CD4-positive, alpha-beta T cell treated with Interleukin-4 for 1 hour (primary cell): Measurements from ENCODE around the gene FKRP.
"Not testable (repeated sequence)": the region's sequence is repeated elsewhere in the genome, so short reads cannot be mapped to it uniquely, and the experiment has no call there.

Source experiments
- DNase-seq, 2 donors: peaks; one replicate each; pipeline ENCODE4 v3.0.0-alpha.2; 2020 to 2022

FKRP gene

DNA sequence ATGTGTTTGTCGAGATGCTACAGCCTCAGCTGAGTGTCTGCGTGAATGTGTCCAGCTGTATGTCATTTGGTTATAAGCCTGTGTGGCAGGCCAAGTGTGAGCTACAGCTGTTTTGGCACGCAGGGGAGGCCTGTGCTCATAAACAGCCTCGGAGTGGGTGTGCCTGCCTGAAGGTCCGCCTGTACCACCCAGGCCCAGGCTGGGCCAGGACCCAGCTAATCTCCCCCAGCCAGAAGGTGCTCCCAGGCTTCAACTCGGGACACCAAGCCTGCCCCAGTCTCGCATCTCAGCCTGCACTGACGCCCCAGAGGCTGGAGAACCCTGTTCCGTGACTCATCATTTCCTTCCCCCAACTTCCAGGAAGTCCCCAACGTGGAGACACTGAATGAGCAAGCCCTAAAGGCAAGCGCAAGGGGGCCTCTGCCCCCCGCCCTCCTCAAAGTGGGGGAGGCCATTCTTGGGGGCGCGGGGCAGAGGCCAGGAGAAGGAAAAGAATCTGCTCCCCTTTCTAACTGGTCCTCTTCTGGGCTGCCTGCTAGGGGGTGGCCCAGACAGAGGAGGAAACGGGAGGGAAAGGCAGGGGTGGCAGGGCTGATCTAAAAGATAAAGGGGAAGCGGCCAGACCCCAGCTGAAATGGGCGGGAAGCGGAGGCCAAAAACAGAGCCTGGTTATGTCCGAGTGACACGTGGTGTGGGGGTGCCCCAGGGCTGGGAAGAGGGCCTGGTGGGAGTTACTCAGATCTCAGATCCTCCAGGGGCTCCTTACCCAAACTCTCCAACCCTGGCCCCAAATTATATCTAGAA lies 40.6 kb downstream of the FKRP start:
- peak; percentile 84 to 85 for DNase-seq

DNA sequence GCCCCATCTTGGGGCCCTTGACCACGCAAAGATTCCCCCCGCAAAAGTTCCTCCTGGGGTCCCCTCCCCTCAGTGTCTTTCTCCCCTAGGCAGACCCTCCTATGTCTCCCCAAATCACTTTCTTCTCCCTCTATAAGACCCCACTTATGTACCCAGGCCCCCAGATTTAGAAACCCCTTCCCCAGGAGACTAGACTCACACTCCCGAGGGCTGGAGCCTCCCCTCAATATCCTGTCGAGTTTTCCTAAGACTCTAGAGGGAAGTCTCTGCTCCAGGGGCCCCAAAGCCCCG lies 41.1 kb downstream of the FKRP start:
- peak in 1 of 2 donors; percentile 12 for DNase-seq

DNA sequence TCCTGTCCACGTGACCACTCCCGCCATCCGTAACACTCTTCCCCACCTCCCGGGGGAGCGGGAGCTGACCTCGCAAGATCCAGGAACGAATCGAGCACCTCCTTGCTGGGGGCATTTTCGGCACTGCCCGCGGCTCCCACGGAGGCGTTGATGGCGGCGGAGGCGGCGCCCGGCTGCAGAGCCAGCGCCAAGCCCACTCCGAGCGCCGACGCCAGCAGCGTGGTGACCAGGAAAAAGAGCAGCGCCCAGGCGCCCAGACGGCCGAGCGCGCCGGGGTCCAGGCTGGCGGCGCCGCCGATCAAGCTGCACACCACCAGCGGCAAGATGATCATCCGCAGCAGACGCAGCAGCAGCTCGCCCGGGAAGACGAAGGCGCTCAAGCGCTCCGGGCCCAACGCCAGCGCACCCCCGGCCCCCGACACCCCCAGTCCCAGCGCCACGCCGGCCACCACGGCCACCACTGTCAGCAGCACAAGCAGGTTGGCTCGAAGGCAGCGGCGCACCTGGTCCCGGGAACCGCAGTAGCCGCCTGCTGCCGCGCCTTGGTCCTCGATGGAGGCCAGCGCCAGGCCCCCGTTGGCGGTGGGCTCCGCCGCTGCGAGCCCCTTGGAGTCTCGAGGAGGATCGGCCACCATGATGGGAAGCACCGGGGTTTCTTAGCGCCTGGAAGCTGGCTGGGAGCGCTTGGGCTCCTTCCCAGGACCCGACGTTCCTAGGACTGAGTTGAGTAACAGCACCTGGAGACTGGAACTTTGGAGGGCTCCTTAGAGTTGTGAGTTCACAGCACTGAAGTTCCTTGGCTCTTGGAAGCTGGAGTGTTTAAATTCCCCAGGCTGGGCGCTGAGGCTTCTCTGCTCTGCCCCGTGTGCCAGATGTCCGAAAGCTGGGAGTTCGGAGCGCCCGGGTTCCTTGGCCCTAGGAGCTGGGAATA lies 41.7 kb downstream of the FKRP start:
- peak; percentile 14 to 35 for DNase-seq

DNA sequence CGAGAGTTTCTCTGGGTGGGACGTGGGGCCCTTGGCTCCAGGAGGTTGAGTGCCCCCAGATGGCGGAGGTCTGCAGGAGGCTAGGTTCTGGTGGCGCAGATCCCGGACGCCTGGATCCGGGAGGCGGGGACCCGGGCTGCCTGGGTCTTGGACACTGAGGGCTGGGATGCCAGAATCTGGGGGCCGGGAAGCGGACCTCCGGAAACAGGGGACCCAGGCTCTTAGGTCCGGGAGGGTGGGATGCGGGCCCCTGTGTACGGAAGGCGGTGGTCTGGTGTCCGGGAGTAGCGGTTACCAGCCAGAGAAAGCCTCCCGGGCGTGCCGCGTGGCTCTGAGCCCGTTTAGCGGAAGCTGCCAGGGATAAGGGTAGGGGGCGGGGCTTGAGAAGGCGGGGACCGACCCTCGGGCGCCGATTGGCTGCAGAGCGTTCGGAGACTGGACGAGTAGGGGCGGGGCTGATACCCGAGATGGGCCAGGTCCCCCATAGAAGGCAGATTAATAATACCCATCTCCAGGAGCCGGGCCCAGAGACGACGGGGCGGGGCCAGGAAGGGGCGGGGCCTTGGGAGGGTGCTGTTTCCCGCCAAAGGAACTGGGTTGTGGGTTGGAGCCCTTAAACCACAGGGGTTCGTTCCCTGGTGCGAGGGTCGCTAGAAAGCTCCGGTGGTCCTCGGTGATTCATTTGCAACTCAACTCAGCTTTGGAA lies 42.6 kb downstream of the FKRP start, which contains the start of gene SLC1A5:
SLC1A5 (minus strand) TSS at position 333 of the 706 bp plus-strand sequence. CDS start 629 bp downstream, outside the sequence.
- DNase-seq: peak; percentile 98 to 99

DNA sequence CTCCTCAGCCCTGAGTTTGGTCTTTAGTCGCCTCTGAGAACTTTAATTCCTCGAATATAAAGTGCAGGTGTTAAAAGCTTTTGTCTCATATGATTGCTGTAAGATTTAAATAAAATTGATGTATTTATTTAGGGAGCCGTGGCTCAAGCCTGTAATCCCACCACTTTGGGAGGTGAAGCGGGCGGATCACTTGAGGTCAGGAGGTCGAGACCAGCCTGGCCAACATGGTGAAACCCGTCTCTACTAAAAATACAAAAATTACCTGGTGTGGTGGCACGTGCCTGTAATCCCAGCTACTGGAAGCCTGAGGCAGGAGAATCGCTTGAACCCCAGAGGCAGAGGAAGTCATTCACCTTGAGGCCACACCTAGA lies 43.1 kb downstream of the FKRP start:
- DNase-seq: no peak

DNA sequence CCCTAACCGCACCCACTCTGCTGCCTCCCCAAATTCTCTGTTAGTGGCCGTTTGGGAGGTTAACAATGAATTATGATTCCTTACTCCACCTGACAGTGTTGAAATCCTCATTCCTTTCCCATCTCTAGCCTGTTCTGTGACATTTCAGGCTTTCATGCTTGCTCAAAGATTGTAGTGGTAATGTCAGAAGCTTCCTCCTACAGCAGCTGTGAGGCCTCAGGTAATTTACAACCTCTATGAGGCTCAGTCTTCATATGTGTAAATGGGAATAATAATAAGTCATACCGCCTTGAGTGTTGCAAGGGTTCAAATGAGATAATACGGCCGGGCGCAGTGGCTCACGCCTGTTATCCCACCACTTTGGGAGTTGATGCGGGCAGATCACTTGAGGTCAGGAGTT lies 43.5 kb downstream of the FKRP start:
- DNase-seq: no peak

DNA sequence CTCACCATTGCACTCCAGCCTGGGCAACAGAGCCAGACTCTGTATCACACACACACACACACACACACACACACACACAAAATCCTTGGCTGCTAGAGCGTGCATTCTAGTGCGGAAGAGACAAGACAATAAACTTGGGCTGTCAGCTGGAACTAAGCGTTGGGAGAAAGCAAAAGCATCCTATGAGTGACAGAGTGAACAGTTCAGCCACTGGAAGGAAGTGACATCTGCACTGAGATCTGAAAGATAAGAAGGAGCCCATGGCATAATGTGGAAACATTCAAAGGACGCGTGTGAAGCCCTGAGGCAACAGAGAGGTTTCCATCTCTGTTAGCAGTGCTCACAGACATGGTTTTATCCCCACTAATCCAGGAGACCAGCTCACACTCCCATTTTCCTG lies 46.1 kb downstream of the FKRP start:
- peak in 1 of 2 donors; percentile 77 for DNase-seq

DNA sequence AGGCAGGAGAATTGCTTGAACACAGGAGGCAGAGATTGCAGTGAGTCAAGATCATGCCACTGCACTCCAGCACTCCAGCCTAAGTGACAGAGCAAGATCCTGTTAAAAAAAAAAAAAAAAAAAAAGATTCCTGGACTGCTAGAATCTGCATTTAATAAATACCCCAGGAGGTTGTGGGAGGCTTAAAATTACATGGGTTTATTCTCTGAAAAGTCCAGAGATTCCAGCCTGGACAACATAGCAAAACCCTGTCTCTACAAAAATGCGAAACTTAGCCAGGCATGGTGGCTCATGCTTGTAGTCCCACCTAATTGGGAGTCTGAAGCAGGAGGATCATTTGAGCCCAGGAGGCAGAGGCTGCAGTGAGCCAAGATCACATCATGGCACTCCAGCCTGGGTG lies 52.0 kb downstream of the FKRP start:
- DNase-seq: no peak

DNA sequence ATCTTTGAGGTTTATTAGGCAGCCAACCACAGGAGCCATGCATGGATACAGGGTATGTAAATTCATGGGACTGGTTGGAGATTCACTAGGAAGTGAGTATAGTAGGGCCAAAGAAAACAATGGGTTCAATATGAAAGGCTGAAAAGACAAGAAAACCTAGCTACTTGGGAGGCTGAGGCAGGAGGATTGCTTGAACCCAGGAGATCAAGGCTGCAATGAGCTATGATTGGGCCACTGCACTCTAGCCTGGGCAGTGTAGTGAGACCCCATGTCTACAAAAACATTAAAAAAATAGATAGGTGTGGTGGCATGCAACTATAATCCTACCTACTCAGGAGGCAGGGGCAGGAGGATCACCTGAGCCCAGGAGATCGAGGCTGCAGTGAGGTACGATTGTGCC lies 52.9 kb downstream of the FKRP start:
- no peak for DNase-seq

DNA sequence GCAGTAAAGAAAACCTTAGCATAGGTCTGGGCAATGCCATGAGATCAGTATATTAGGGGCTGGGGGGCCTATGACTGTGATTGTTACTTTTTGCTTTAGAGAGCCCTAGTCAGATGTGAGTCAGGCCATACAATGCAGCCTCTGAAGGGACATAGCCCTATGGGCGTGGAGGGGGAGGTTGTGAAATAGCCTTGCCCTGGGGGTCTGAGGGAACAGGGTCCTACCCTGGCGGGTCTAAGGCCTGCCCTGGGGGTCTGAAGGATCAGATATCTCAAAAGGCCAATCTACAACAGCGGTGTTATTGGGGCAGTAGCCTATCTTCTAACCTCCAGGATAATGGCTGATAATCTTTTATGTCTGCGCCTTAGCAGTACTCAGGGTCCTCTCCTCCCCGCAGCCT lies 56.3 kb downstream of the FKRP start:
- DNase-seq: no peak

DNA sequence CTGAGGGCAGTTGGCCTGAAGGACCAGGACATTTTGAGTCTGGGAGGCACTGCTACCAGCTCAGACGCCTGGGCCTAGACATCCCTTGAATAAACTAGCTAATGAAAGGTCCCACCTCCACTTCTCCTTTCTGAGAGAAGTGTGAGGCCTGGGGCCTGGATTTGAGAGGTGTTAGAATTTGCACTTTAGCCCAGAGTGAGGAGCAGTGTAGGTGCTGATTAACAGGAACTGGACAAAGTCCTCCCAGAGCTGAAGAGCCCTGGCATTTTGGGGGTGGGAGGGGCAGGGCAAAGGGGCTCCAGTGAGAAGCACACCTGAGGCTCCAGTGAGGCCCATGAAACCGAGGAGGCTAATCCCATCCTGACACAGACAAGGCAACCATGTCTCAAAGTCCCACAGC lies 57.7 kb downstream of the FKRP start:
- DNase-seq: no peak

DNA sequence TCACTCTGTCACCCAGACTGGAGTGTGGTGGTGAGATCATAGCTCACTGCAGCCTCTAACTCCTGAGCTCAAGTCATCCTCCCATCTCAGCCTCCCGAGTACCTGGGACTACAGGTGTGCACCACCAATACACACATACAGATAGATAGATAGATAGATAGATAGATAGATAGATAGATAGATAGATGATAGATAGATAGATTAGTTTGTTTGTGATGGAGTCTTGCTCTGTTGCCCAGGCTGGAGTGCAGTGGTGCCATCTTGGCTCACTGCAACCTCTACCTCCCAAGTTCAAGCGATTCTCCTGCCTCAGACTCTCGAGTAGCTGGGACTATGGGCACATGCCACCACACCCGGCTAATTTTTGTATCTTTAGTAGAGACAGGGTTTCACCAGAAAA lies 58.6 kb downstream of the FKRP start:
- DNase-seq: not testable (repeated sequence)

DNA sequence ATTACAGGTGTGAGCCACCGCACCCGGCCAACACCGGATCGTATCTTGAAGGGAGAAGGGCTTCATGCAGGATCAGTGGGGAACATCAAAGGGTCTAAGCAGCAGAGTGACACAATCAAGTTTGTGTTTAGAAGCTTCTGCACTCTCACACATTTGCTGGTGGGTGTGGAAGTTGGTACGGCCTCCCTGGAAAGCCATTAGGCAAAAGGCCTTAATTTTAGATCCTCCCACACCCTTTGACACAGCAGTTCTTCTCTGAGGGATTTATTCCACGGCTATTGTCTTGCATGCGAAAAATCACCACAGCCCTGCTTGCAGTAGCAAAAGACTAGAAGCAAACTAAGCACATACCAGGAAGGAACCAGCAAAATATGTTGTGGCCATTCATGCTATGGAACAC lies 60.8 kb downstream of the FKRP start:
- no peak for DNase-seq
